22Rv1 (cell line): ENCODE measurements around the gene NDUFB7.
"Not testable (repeated sequence)": the region's sequence is repeated elsewhere in the genome, so short reads cannot be mapped to it uniquely, and the experiment has no call there.

Source experiments
- CTCF ChIP-seq: fragments of 450-650 bp; IDR thresholded peaks from 2 replicates; pipeline ENCODE4 v1.5.1; 2017; ENCODE audit warnings: mild to moderate bottlenecking
- ZFX ChIP-seq: fragments of 450-650 bp; IDR thresholded peaks from 2 replicates; pipeline ENCODE4 v1.6.1; 2017; ENCODE audit warnings: antibody characterized with exemption, borderline replicate concordance

- not testable (repeated sequence) for TF ChIP-seq CTCF, ZFX
Observed at GRCh38 chr19:14612242-14612641, 40.4 kb upstream of the NDUFB7 start.
